NCI-H187 treated with DMSO at 0.1 percent for 48 hours (cell line): ENCODE measurements around the gene ANGPTL8.

Experiments used
- DNase-seq: peaks from one replicate; lab custom pipeline; 2025; lab: John Stamatoyannopoulos, UW

Gene ANGPTL8

DNA sequence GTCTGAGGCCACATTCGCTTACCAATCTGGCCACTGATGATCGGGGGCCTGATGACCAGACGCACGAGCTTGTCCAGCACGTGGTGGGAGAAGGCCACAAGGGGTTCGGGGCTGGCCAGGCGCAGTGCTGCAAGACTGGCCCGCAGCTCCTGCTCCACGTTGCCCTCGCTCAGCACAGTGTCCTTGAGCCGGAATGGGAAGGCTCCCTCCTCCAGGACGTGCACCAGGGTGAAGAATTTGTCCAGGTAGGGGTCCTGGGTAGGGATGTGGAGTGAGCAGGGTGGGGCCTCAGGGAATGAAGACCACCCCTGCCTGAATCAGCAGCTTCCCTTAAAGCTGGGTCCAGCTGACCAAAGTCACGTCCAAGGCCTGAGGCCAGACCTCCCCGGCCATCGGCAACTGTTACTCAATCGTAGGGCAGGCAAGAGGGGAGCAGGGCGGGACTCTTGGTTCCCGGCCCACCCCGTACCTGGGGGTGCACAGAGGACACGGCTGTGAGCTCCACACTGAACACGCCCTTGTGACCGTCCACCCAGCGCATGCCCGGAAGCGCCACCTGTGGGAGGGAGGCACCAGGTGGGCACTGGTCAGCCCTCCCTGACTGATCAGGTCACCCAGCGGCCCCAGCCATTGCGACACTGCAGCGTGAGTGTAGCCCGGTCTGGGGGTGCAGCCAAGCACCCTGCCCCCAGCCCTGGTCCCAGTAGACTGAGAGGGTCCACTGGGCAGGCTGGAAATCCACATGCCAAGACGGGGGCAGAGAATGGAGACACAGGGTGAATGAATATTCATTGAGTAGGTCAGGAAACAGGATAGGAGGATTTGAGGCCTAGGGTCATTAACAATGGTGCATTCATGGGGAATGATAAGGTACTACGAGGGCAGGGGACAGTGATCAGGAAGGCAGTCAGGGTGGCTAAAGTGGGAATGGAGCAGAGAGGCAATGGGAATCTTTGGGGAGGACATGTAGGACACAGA lies 2.8 kb upstream of the ANGPTL8 start:
- no peak for DNase-seq

- no peak for DNase-seq
Observed at GRCh38 chr19:11237321-11237720, 2.1 kb upstream of the ANGPTL8 start.

DNA sequence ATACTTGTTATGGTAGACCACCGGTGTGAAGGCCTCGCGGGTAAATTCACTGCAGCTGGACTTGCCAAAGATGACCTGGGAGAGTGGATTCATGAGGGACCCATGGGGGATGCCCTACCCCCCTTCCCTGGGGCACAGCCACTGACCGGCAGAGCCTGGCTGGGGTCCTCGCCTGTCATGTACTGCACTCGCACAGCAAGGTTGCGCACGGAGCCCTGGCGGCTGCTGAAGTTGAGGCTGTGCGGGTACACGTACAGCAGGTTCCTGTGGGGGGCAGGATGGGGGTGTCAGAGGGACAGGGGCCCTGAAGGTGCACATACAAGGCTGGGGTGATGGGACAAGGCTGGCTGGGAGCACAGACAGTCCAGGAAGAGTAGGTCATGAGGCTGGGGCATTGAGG lies 1.4 kb upstream of the ANGPTL8 start:
- no peak for DNase-seq

GRCh38 chr19:11238781-11239376 lies 540 bp upstream of the ANGPTL8 start:
- DNase-seq = no peak

DNA sequence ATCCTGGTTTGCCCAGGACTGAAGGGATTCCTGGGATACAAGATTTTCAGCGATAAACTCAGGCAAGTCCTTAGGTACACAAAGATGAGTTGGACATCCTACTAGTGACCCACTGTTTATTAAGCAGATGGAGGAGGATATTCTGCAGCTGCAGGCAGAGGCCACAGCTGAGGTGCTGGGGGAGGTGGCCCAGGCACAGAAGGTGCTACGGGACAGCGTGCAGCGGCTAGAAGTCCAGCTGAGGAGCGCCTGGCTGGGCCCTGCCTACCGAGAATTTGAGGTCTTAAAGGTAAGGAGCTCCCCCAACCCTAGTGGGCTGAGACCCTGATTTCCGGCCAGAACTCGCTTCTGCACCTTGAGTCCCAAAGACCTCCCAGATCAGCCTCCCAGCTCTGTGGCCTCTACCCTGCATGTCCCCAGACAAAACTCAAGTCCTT lies 607 bp downstream of the ANGPTL8 start:
- no peak for DNase-seq

DNA sequence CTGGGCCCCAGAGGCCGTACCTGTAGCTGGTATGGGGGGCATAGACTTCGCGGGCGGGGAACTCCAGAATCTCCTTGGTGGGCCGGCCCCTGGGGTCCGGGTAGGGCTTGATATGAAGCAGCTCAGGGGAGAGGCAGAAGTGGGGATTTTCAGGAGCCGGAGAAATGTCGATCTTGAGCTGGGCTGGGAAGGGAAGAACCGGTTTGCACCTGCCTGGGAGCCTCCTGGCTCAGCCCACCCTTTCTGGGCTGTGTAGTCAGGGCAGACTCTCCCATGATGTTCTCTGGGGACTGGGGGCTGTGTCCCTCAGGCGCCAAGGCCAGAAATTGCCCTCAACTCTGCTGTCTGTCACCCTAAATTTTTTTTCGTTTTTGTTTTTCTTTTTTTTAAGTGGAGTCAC lies 2.6 kb downstream of the ANGPTL8 start:
- DNase-seq = no peak

GRCh38 chr19:11242864-11243797 lies 3.7 kb downstream of the ANGPTL8 start:
- no peak for DNase-seq

GRCh38 chr19:11243798-11244169 lies 4.4 kb downstream of the ANGPTL8 start:
- no peak for DNase-seq

- DNase-seq = no peak
Observed at GRCh38 chr19:11244846-11245589, 5.6 kb downstream of the ANGPTL8 start.

DNA sequence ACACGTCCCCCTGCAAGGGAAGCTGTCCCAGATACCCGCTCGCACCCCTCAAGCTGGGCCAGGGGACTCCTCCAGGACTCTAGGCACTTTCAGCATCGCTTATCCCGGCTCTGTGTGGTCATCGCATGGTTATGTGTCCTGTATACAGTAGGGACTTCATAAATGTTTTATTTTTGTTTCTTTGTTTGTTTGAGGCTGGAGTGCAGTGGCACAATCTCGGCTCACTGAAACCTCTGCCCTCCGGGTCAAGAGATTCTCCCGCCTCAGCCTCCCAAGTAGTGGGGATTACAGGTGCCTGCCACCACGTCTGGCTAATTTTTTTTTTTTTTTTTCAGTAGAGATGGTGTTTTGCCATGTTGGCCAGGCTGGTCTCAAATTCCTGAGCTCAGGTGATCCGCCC lies 7.5 kb downstream of the ANGPTL8 start:
- no peak for DNase-seq

DNA sequence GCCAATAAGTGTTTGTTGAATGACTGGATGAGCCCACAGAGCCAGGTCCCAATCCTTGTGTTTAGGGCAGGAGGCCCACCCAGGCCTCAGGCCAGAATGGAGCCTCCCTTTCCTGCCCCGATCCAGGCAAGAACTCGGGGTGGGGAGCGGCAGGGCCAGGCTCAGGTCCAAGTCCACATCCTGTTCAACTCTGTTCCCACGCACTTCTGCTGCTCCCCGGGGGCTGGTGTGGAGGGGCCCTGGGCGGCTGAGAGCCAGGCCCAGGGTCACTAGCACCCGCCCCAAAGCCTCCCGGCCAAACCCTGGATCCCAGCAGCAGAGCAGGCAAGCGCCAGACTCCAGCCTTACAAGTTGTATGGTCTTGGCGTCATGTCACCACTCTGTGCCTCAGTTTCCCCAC lies 8.0 kb downstream of the ANGPTL8 start:
- no peak for DNase-seq

GRCh38 chr19:11247934-11248333 lies 8.5 kb downstream of the ANGPTL8 start:
- no peak for DNase-seq

GRCh38 chr19:11248852-11249251 lies 9.4 kb downstream of the ANGPTL8 start:
- no peak for DNase-seq

DNA sequence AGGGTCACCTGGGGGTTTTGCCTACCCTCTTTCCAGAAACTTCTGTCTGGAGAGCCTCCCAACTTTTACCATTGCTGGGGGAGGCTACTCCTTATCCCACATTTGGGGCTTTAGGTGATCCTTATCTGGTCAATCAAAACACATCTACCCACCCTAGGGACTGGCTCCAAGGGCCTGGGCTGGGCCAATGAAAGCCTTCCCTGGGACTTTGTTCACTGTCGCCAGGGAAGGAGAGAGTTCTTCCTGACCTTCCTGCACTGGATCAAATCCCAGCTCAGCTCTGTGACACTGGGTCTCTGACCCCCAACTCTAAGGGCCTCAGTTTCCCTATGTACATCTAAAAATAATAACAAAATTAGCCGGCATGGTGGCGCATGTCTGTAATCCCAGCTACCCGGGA lies 11.8 kb downstream of the ANGPTL8 start:
- no peak for DNase-seq

GRCh38 chr19:11251650-11252314 lies 12.4 kb downstream of the ANGPTL8 start:
- DNase-seq = no peak

DNA sequence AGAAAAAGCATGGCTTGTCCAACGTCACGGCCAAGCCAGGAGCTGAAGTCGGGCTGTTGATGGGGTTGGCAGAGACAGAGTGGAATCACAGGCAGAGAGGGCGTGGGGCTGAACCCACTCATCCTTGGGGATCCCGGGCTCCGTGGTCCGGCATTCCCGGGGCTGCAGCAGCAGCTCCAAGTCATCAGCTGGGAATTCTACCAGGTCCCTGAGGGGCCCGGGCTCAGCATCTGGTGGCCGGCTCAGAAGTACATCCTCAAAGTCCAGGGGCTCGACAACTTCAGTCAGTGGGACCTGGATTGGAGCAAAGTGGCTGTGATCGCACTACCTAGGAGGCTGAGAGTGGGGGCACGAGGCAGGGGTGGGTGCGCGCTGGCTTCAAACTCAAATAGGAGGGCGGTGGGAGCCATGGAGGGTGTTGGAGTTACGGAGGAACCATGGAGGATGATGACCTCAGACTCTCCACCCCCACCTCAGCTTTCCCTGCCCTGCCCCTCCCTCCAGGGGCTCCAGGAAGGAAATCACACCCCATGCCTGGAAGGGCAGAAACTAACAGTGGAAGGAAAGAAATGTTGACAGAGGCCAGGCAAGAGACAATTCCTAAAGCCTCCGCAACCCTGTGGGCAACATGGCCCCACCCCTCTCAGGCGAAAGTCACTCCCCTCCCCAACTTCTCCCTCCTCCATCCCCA lies 13.4 kb downstream of the ANGPTL8 start:
- DNase-seq = no peak

GRCh38 chr19:11254666-11255065 lies 15.2 kb downstream of the ANGPTL8 start:
- DNase-seq = no peak

- DNase-seq = no peak
Observed at GRCh38 chr19:11256189-11256588, 16.8 kb downstream of the ANGPTL8 start.

GRCh38 chr19:11257846-11258380 lies 18.5 kb downstream of the ANGPTL8 start:
- no peak for DNase-seq

- no peak for DNase-seq
Observed at GRCh38 chr19:11260996-11261395, 21.6 kb downstream of the ANGPTL8 start.
